HG02610 (cell line): ENCODE measurements around the gene LKAAEAR1.

ENCODE experiments used
- ATAC-seq: cut with Tn5 transposase; IDR thresholded peaks from one replicate; pipeline ENCODE4 v1.9.1; 2021; ENCODE audit warnings: mild to moderate bottlenecking, moderate library complexity; ENCODE audit not compliant: unreplicated experiment

Gene LKAAEAR1

GRCh38 chr20:64052987-64053840 lies 31.0 kb downstream of the LKAAEAR1 start:
- ATAC-seq: no peak

GRCh38 chr20:64052326-64052722 lies 31.9 kb downstream of the LKAAEAR1 start:
- ATAC-seq: no peak

- no peak for ATAC-seq
Observed at GRCh38 chr20:64051561-64052325, 32.5 kb downstream of the LKAAEAR1 start.

GRCh38 chr20:64051033-64051452 lies 33.2 kb downstream of the LKAAEAR1 start:
- ATAC-seq: no peak

- no peak for ATAC-seq
Observed at GRCh38 chr20:64050261-64051032, 33.8 kb downstream of the LKAAEAR1 start.

- no peak for ATAC-seq
Observed at GRCh38 chr20:64049878-64050260, 34.3 kb downstream of the LKAAEAR1 start.

GRCh38 chr20:64049060-64049877 lies 34.9 kb downstream of the LKAAEAR1 start, which contains the start of gene SOX18:
Gene SOX18 (minus strand): TSS chr20:64049639. CDS start chr20:64049516, 123 bp downstream.
- no peak for ATAC-seq

- no peak for ATAC-seq
Observed at GRCh38 chr20:64048402-64049044, 35.7 kb downstream of the LKAAEAR1 start.

GRCh38 chr20:64047968-64048401 lies 36.2 kb downstream of the LKAAEAR1 start:
- ATAC-seq: no peak

GRCh38 chr20:64047046-64047389 lies 37.2 kb downstream of the LKAAEAR1 start:
- ATAC-seq: no peak

- no peak for ATAC-seq
Observed at GRCh38 chr20:64045346-64046011, 38.7 kb downstream of the LKAAEAR1 start.

- no peak for ATAC-seq
Observed at GRCh38 chr20:64044484-64045247, 39.5 kb downstream of the LKAAEAR1 start.

GRCh38 chr20:64043768-64044167 lies 40.4 kb downstream of the LKAAEAR1 start:
- no peak for ATAC-seq

GRCh38 chr20:64042054-64042781 lies 42.0 kb downstream of the LKAAEAR1 start:
- ATAC-seq: no peak

- ATAC-seq: no peak
Observed at GRCh38 chr20:64041781-64042053, 42.5 kb downstream of the LKAAEAR1 start.

GRCh38 chr20:64041040-64041780 lies 43.0 kb downstream of the LKAAEAR1 start:
- ATAC-seq: no peak

- ATAC-seq: no peak
Observed at GRCh38 chr20:64040231-64041039, 43.8 kb downstream of the LKAAEAR1 start.
